Kidney epithelial cell (primary cell): ENCODE results near the gene LRRC74B. TPM values are rescaled to one million over a fixed set of nuclear protein-coding genes. Genes with fewer than 3 reads are reported as not detected.
"Not testable (repeated sequence)": the region's sequence is repeated elsewhere in the genome, so short reads cannot be mapped to it uniquely, and the experiment has no call there.

Source experiments
- DNase-seq: peaks from one replicate; pipeline ENCODE4 v3.0.0-alpha.2; 2010; ENCODE audit warnings: low read depth
- H3K27me3 ChIP-seq: 2 replicates; pipeline ENCODE4 v1.6.0; 2011; ENCODE audit warnings: low read length; ENCODE audit not compliant: control insufficient read depth, insufficient read depth
- H3K36me3 ChIP-seq: 2 replicates; pipeline ENCODE4 v1.5.1; 2011; ENCODE audit warnings: low read length; ENCODE audit not compliant: control insufficient read depth, insufficient read depth
- H3K4me3 ChIP-seq: 2 replicates; pipeline ENCODE4 v1.5.1; 2011; ENCODE audit warnings: low read depth, mild to moderate bottlenecking, control low read depth, low read length
- CTCF ChIP-seq: IDR thresholded peaks from 2 replicates; pipeline ENCODE4 v1.5.1; 2011; ENCODE audit warnings: mild to moderate bottlenecking, moderate library complexity, low read length, control low read depth, inconsistent platforms; ENCODE audit not compliant: insufficient read depth, poor library complexity, severe bottlenecking
- total RNA-seq: library from RNA; depleted of rRNA; stranded (reverse); fragments of >200 nt; gene quantifications from 2 replicates; pipeline ENCODE4 v1.2.3, GENCODE V29; 2015

Gene LRRC74B
- total RNA-seq, 1 donor from 2014 or later, result not detected

- H3K4me3 ChIP-seq, result no peak overlapping the region
- no peak for DNase-seq
- no peaks in the 10 kb centered on the region for H3K36me3 ChIP-seq
- H3K27me3 ChIP-seq, result no peaks in the 10 kb centered on the region
- no peak for TF ChIP-seq CTCF
These were observed 25.2 kb downstream of the LRRC74B start for GRCh38 chr22:21070690-21071615.

- DNase-seq, H3K27me3 ChIP-seq, H3K36me3 ChIP-seq, H3K4me3 ChIP-seq: not testable (repeated sequence)
These were observed 26.1 kb downstream of the LRRC74B start for GRCh38 chr22:21071796-21072195.

GRCh38 chr22:21073023-21073422 is 27.3 kb downstream of the LRRC74B start:
- H3K27me3 ChIP-seq, result no peaks in the 10 kb centered on the region
- H3K4me3 ChIP-seq, result no peak overlapping the region
- no peaks in the 10 kb centered on the region for H3K36me3 ChIP-seq
- no peak for DNase-seq
- TF ChIP-seq CTCF, result no peak

- H3K36me3 ChIP-seq, result no peaks in the 10 kb centered on the region
- no peak for TF ChIP-seq CTCF
- no peak for DNase-seq
- no peak overlapping the region for H3K4me3 ChIP-seq
- H3K27me3 ChIP-seq, result no peaks in the 10 kb centered on the region
These were observed 27.7 kb downstream of the LRRC74B start for GRCh38 chr22:21073482-21073881.

- Histone ChIP-seq H3K27me3 (no peaks in the 10 kb centered on the region), H3K36me3 (no peaks in the 10 kb centered on the region), H3K4me3 (no peak overlapping the region)
- DNase-seq, result peak; percentile 29
- TF ChIP-seq CTCF, result no peak
These were observed 28.5 kb downstream of the LRRC74B start for GRCh38 chr22:21074102-21074715.

- no peak overlapping the region for H3K4me3 ChIP-seq
- no peaks in the 10 kb centered on the region for H3K27me3 ChIP-seq
- H3K36me3 ChIP-seq, result no peaks in the 10 kb centered on the region
- TF ChIP-seq CTCF, result no peak
- DNase-seq, result no peak
These were observed 29.9 kb downstream of the LRRC74B start for GRCh38 chr22:21075516-21076138.
